Lower leg skin (tissue), 3 donors: Measurements from ENCODE around the gene ATAD3A.
"Not testable (repeated sequence)": the region's sequence is repeated elsewhere in the genome, so short reads cannot be mapped to it uniquely, and the experiment has no call there.

ENCODE experiments used
- CTCF ChIP-seq, 3 donors: fragments of 450-650 bp; IDR thresholded peaks; one replicate each; pipeline ENCODE4 v1.5.1; 2016; ENCODE audit warnings: antibody characterized with exemption in 3 of 3, mild to moderate bottlenecking in 3 of 3, moderate library complexity in 2 of 3
- POLR2A ChIP-seq, 2 donors: fragments of 450-650 bp; IDR thresholded peaks; one replicate each; pipeline ENCODE4 v1.6.1; 2016 to 2017; ENCODE audit warnings: antibody characterized with exemption in 2 of 2, mild to moderate bottlenecking in 1 of 2, moderate library complexity in 1 of 2

- not testable (repeated sequence) for TF ChIP-seq CTCF, POLR2A (IDR thresholded peaks at IDR 0.05)
Measured at GRCh38 chr1:1495461-1495975, 16.4 kb upstream of the ATAD3A start.
